GM12873 (cell line): ENCODE measurements around the gene CEACAM16.

Experiments used
- CTCF ChIP-seq: IDR thresholded peaks from 2 replicates; pipeline ENCODE4 v1.5.1; 2012; ENCODE audit warnings: low read depth, mild to moderate bottlenecking, moderate library complexity, low read length, control low read depth; ENCODE audit not compliant: insufficient read depth; ENCODE audit errors: missing control alignments

CEACAM16 gene

DNA sequence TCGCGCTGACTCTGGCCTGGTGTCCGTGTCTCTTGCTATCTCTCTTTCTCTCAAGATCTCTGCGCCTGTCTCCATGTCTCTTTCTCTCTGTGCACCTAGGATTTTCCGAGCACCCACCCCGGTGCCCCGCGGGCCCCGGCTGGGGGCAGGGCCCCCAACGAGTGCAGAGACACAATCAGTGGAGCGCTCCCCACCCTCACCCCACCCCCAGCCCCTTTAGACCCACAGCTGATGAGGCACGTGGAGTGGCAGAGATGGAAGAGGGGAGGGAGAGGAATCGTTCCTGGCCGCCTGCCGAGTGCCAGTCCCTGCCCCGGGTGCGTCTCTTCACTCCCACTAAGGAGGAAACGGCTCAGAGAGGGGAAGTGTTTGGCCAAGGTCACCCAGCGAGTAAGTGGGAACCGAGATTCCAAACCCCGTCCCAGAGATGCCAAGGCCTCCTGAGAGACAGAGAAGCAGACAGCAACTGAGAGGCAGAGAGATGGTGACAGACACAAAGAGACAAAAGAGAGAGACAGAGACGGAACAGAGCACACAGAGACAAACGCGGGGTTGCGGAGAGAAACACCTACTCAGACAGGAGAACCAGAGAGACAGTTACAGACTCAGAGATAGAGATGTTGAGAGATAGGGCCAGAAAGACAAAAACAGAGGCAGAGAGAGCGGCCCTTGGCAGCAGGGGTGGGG is 48.9 kb downstream of the CEACAM16 start:
- no peak for TF ChIP-seq CTCF

DNA sequence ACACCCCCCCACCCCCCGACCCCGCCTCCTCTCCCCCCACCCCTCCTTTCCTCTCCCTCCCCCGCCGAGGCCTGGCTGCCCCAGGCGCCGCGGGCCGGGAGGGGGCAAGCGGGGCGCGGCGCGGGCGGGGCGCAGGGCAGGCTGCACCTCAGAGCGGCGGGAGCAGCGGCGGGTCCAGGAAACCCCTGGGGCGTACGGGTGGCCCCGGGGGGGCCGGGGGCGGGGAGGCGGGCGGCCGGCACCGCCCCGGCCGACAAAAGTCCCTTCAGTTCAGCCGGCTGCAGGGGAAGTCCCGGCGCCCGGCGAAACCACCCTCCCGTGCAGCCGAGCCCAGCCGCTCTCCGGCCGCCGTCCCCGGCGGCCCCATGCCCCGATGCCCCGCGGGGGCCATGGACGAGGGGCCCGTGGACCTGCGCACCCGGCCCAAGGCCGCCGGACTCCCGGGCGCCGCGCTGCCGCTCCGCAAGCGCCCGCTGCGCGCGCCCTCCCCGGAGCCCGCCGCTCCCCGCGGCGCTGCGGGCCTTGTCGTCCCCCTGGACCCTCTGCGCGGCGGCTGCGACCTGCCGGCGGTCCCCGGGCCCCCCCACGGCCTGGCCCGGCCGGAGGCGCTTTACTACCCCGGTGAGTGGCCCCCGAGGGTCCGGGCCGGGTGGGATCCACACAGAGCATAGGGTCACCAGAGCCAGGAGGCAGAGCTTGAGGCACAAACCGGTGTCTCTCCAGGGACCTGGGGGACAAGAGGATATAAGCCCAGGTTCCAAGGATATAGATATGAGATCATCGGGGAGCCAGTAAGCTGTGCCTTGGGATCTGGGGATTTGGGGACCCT is 49.7 kb downstream of the CEACAM16 start, which contains the start of gene BCL3:
Gene BCL3 (plus strand): TSS at position 283 of the 829 bp plus-strand sequence. CDS start 83 bp downstream, at position 366.
- no peak for TF ChIP-seq CTCF

- no peak for TF ChIP-seq CTCF
Measured at GRCh38 chr19:44749292-44749691, 50.3 kb downstream of the CEACAM16 start.

DNA sequence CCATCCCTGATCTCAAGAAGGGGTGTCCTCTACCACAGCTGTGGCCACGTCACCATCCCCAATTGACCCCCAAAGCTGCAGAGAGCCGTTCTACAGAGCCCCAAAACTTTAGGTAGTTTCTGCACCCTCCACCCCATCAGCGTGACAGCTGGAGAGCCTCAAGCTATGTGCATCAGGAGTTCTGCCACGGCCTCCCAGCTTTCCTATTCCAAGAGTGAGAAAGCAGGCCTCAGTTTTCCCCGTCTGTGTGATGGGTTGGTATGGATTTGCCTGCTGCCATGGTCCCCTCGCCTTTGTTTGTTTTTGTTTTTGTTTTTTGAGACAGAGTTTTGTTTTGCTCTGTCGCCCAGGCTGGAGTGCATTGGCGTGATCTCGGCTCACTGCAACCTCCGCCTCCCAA is 51.0 kb downstream of the CEACAM16 start:
- no peak for TF ChIP-seq CTCF

DNA sequence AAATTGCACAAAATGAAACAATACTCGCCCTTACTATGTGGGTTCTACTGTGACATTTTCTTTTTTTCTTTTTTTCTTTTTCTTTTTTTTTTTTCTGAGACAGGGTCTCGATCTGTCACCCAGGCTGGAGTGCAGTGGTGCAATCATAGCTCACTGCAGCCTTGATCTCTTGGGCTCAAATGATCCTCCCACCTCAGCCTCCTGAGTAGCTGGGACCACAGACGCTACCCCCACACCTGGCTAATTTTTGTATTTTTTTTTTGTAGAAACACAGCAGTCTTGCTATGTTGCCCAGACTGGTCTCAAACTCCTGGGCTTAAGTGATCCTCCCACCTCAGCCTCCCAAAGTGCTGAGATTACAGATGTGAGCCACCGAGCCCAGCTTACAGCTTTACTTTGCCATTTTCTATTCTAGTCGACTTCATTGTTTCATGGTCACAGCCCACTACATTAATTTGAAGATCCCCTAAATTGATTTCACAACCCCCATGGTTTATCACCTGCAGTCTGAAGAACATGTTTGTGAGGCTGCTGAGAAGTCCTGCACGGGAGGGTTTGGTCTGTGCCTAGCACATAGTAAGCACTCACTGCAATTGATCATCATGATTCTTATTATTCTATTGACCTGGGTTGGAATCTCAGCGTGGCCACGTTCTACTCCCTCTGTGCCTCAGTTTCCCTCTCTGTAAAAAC is 53.3 kb downstream of the CEACAM16 start:
- no peak for TF ChIP-seq CTCF

GRCh38 chr19:44752816-44753625 is 54.1 kb downstream of the CEACAM16 start:
- no peak for TF ChIP-seq CTCF
